ENCODE results near the gene ISX.

The ISX gene

DNA sequence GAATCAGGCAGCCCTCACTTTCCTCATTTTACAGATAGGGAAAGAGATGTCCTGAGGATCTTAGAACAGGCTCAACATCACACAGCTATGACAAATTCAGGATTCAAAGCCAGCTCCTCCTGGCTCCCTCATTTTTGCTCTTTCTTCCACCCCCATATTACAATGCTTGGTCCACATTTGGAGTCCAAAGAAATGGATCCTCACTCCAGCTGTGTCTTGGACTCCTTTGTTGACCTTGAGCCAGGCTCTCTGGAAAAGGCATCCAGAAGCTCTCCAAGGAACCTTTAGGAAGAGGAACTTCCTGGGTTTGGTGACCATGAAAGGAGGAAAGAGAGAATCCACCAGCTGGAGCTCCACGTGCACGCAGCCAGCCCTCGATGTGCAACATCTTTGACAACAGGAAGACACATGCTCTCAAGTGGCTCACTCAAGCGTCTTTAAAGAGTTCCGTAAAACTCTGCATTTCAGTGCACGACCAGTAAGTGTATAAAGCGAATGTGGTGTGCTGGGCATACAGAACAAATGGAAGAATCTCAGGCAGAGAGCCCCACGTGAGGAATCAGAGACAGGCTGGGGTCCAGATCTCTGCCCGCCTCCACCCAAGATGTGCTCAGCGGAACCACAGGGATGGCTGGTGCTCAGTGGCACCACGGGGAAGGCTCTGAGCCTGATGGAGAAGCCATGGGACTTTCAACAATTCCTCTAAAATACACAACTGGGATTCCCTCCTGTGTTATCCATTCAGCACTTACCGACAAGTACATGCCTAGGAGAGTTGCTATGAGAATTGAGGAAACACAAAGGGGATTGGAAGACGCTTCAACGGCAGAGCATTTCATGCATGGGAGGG is 48.4 kb downstream of the ISX start:
- no peak for TF ChIP-seq CTCF (IDR thresholded peaks at IDR 0.05)

DNA sequence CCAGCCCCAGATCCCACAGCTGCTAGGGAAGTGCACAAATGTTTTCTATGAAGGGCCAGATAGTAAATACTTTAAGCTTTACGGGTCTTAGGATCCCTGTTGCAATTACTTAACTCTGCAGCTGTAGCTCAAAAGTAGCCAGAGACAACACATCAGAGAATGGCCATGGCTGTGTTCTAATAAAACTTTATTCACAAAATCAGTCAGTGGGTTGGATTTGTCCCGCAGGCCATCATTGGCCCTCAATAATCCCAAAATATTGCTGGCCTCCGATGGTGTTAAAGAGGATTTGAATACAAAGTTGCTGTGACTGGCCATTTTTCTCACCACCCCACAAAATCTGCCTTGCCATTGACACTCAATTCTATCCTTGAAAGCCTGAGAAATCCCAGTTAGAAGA is 49.6 kb downstream of the ISX start:
- TF ChIP-seq CTCF (IDR thresholded peaks at IDR 0.05), result no peak

- no peak for TF ChIP-seq CTCF (IDR thresholded peaks at IDR 0.05)
These were observed 50.3 kb downstream of the ISX start for GRCh38 chr22:35116269-35116668.

DNA sequence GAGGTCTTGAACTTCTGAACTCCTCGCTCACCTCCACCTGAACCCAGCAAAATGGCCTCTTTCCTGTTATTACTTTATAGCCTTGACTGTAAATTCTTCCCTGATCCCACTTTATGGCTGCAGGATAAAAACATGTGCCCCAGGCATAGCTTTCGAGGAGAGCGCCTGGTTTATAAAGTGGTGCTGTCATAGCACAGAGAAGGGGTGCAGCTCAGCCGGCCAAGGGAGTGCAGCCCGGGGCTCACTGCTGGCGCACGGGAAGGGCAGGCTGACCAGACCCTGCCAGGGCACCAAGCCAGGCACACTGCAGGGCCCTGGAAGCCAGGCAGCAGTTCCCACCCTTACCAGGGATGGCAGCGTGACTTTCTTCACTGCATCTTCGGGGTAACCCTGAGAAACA is 50.9 kb downstream of the ISX start:
- no peak for TF ChIP-seq CTCF (IDR thresholded peaks at IDR 0.05)

DNA sequence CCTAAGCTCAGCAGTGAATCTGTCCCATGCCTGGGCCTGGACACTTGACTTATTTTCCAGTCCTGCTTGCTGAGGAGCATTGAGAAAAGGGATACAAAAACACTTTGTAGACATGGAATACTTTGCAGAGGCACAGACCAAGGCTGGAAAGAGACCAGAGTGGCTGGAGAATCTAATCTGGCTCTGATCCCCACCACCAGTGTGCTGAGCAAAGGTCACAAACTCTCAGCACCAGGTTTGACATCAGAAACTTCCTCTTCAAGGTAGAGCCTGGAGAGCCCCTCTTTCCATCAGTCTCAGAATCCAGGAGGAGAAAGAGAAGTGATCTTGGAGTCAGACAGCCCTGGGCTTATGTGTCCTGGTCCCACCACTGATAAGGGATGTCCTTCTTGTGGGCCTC is 53.5 kb downstream of the ISX start:
- no peak for TF ChIP-seq CTCF (IDR thresholded peaks at IDR 0.05)

DNA sequence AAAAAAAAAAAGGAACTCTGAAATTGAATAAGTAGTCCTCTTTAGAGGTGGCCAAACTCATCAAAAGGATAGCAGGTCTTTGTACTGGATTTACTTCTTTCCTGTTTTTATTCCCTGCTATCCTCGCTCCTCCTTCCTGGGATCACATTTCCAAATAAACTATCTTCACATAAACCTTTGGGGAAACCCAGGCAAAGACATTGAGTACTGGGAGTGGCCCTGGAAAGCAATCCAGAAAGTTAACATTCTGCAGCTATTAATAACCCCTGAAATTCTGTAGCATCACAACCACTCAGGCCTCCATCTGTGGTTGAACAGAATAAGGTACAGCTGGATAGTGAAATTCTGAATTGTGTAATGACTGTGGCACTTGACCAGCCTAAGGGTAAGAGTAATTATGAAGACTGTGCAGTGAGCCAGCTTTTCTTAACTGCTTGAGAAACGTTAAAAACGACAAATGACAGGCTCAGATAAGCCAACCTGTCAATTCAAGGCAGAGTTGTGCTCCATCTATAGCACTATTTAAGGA is 58.8 kb downstream of the ISX start:
- TF ChIP-seq CTCF (IDR thresholded peaks at IDR 0.05), result no peak

DNA sequence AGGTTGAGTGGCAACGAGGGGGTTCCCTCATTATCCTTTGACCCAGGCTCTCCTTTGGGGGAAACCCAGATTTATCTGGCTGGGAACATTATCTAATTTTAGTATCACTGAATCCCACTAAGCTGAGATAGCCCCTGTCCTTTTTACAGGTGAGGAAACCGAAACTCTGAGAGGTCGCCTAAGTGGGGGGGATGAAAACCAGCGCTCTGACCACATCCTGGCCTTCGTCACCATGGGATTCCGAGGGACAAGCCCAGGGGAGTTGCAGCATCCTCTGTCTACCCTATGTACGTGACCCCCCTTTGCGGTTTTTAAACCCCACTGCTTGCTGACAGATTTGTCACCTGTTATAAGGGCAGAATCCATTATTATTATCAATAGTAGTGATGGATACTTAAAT is 61.0 kb downstream of the ISX start:
- TF ChIP-seq CTCF (IDR thresholded peaks at IDR 0.05), result no peak

Data from LNCAP (cell line).